BLaER1 (cell line): ENCODE results near the gene WWOX.

ENCODE experiments used
- H3K27ac ChIP-seq: shearing (Covaris generic); formaldehyde crosslinking; 2 replicates; pipeline ENCODE4 v1.8.1; 2022
- H3K27me3 ChIP-seq: shearing (Covaris generic); formaldehyde crosslinking; 2 replicates; pipeline ENCODE4 v1.8.1; 2022
- H3K36me3 ChIP-seq: shearing (Covaris generic); formaldehyde crosslinking; 2 replicates; pipeline ENCODE4 v1.8.1; 2022
- H3K4me1 ChIP-seq: shearing (Covaris generic); formaldehyde crosslinking; 2 replicates; pipeline ENCODE4 v1.8.1; 2022
- H3K4me2 ChIP-seq: shearing (Covaris generic); formaldehyde crosslinking; 2 replicates; pipeline ENCODE4 v1.8.1; 2022
- H3K4me3 ChIP-seq: shearing (Covaris generic); formaldehyde crosslinking; 2 replicates; pipeline ENCODE4 v1.8.1; 2022
- H3K9ac ChIP-seq: shearing (Covaris generic); formaldehyde crosslinking; 2 replicates; pipeline ENCODE4 v1.8.1; 2022
- H3K9me3 ChIP-seq: shearing (Covaris generic); formaldehyde crosslinking; 2 replicates; pipeline ENCODE4 v1.8.1; 2022
- H4K20me1 ChIP-seq: shearing (Covaris generic); formaldehyde crosslinking; 2 replicates; pipeline ENCODE4 v1.8.1; 2022
- Cebpa-rat ChIP-seq: shearing (Covaris generic); IDR thresholded peaks from 2 replicates; pipeline ENCODE4 v1.8.1; 2022

Gene WWOX

DNA sequence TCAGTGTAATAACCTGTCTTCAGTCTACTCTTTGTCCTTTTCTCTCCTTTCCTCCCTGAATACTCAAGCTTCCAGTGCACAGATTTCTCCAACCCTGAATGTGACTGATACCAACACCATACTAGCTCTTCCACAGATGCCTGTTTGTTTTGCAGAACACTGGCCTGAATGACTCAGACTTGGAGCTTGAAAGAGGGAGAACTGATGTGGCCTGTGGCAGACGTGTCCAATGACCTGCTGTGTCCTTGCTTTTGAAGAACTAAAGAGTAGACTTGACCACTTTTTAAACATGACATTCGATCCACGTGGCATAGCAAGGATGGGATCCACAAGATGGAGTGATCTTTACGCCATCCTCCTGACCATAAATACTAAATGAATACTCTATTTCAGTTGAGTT is 361.0 kb downstream of the WWOX start:
- Histone ChIP-seq H3K4me2 (no peak overlapping the region), H3K9ac (no peak overlapping the region), H3K27ac (no peak overlapping the region)

GRCh38 chr16:78461087-78461486 is 361.6 kb downstream of the WWOX start:
- Histone ChIP-seq H3K4me2 (no peak overlapping the region), H3K9me3 (peaks cover 10% of the 10 kb centered on the region), H4K20me1 (no peaks in the 10 kb centered on the region), H3K36me3 (no peaks in the 10 kb centered on the region), H3K9ac (no peak overlapping the region), H3K4me3 (no peak overlapping the region), H3K27me3 (no peaks in the 10 kb centered on the region), H3K27ac (no peak overlapping the region), H3K4me1 (no peaks in the 10 kb centered on the region)
- no peak for TF ChIP-seq Cebpa-rat

More for the DNA sequence above, 361.0 kb downstream of the WWOX start:
- Histone ChIP-seq H3K4me1 (no peaks in the 10 kb centered on the region), H4K20me1 (no peaks in the 10 kb centered on the region), H3K4me3 (no peak overlapping the region), H3K27me3 (no peaks in the 10 kb centered on the region), H3K36me3 (no peaks in the 10 kb centered on the region), H3K9me3 (peaks cover 10% of the 10 kb centered on the region)
- TF ChIP-seq Cebpa-rat = no peak

DNA sequence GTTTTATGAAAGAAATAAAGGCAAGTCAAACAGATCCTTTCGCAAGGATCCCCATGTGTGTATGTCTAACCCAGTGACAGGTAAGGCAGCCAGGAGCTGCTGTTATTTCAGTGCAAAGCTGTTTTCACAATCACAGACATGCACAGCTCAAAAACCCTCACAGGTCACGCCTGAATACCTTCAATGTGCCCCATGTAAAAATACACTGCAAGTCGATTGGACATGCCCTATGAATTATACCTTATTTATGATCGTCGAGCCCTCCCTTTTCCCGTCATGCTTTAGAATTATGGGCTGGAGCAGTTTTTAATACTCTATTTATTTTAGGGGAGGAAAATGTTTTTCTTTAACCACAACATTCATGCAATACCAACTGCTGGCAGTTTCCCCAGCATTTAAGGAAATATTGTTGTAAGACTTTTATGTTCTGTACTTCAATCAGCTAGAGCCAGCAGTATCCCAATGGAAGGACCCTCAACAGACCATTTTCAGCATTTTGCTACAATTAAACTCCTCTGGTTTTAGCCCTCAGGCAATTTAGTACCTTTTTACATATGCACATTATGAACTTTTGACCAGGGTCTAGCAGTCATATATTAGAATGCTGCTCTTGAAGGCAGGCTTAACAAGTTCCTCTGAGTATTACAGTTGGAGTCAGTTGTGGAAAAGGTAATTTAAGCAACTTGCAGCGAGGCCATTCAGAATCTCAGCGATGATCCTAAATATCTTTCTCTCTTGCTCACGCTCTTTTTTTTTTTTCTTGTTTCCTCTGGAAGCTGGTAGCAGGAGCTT is 362.2 kb downstream of the WWOX start:
- H4K20me1 ChIP-seq = no peaks in the 10 kb centered on the region
- H3K4me1 ChIP-seq = no peaks in the 10 kb centered on the region
- H3K27me3 ChIP-seq = no peaks in the 10 kb centered on the region
- H3K4me3 ChIP-seq = no peak overlapping the region
- no peaks in the 10 kb centered on the region for H3K36me3 ChIP-seq
- H3K4me2 ChIP-seq = no peak overlapping the region
- peaks cover 10% of the 10 kb centered on the region for H3K9me3 ChIP-seq
- no peak for TF ChIP-seq Cebpa-rat
- no peak overlapping the region for H3K9ac ChIP-seq
- H3K27ac ChIP-seq = no peak overlapping the region

DNA sequence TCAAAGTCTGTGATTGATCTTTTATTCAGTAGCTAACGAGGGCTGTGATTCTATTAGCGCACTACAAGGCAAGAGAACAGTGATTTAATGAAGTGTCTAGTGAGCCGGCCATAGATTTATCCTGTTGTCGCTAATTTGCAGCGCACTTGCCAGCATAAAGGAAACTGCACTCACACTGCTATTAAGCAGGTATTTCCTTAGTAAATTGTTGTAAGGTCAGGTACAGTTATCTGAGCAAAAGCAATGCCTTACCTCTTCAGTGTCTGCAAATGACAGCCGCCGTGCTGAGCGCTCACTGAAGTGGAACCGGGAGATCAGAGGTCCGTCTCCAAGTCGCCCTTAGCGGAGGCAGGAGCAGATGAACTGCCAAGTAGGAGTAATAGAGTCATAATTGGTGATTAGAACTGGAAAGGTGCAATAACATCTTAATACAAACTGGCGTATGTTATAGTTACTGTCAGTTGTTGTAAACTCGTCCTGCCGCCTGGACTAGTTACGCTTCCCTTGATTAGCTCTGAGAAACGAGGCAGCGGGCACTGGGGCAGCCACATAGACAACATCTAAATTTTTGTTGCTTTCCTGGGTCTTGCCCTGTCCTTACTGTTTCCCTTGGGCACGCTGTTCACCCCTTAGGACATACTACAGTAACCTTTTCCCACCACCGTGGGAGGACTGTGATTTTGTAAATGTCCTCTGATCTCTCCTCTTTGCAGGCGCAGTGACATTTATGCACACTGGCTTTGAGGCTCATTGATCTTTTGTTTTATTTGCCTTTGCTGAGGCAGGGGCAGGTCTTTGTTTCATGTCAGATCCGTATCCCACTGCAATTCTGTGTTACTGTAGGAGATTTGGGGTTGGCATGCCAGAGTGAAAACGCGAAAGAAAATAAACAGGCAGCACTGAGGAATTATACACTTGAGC is 363.1 kb downstream of the WWOX start:
- no peak overlapping the region for H3K27ac ChIP-seq
- TF ChIP-seq Cebpa-rat = no peak
- no peak overlapping the region for H3K4me3 ChIP-seq
- H4K20me1 ChIP-seq = no peaks in the 10 kb centered on the region
- H3K9ac ChIP-seq = no peak overlapping the region
- peaks cover 10% of the 10 kb centered on the region for H3K9me3 ChIP-seq
- no peaks in the 10 kb centered on the region for H3K36me3 ChIP-seq
- no peak overlapping the region for H3K4me2 ChIP-seq
- no peaks in the 10 kb centered on the region for H3K4me1 ChIP-seq
- H3K27me3 ChIP-seq = no peaks in the 10 kb centered on the region

GRCh38 chr16:78463591-78463990 is 364.1 kb downstream of the WWOX start:
- no peak overlapping the region for H3K4me2 ChIP-seq
- H3K9me3 ChIP-seq = peaks cover 10% of the 10 kb centered on the region
- no peaks in the 10 kb centered on the region for H4K20me1 ChIP-seq
- H3K36me3 ChIP-seq = no peaks in the 10 kb centered on the region
- H3K27ac ChIP-seq = no peak overlapping the region
- TF ChIP-seq Cebpa-rat = no peak
- H3K27me3 ChIP-seq = no peaks in the 10 kb centered on the region
- no peak overlapping the region for H3K4me3 ChIP-seq
- H3K9ac ChIP-seq = no peak overlapping the region
- H3K4me1 ChIP-seq = no peaks in the 10 kb centered on the region

- Histone ChIP-seq H3K36me3 (no peaks in the 10 kb centered on the region), H3K4me3 (no peak overlapping the region), H3K27ac (no peak overlapping the region), H3K27me3 (no peaks in the 10 kb centered on the region), H3K9me3 (peaks cover 10% of the 10 kb centered on the region), H4K20me1 (no peaks in the 10 kb centered on the region), H3K9ac (no peak overlapping the region), H3K4me2 (no peak overlapping the region), H3K4me1 (no peaks in the 10 kb centered on the region)
- TF ChIP-seq Cebpa-rat = no peak
Observed at GRCh38 chr16:78464833-78465232, 365.4 kb downstream of the WWOX start.

GRCh38 chr16:78465730-78466129 is 366.3 kb downstream of the WWOX start:
- no peaks in the 10 kb centered on the region for H3K36me3 ChIP-seq
- no peak overlapping the region for H3K9ac ChIP-seq
- no peak overlapping the region for H3K27ac ChIP-seq
- no peaks in the 10 kb centered on the region for H3K4me1 ChIP-seq
- peaks cover 10% of the 10 kb centered on the region for H3K9me3 ChIP-seq
- no peaks in the 10 kb centered on the region for H3K27me3 ChIP-seq
- no peaks in the 10 kb centered on the region for H4K20me1 ChIP-seq
- TF ChIP-seq Cebpa-rat = no peak
- H3K4me2 ChIP-seq = no peak overlapping the region
- no peak overlapping the region for H3K4me3 ChIP-seq

- peaks cover 6% of the 10 kb centered on the region for H3K9me3 ChIP-seq
- H3K27ac ChIP-seq = no peak overlapping the region
- no peaks in the 10 kb centered on the region for H3K36me3 ChIP-seq
- H3K4me3 ChIP-seq = no peak overlapping the region
- no peak overlapping the region for H3K4me2 ChIP-seq
- no peaks in the 10 kb centered on the region for H3K27me3 ChIP-seq
- no peak for TF ChIP-seq Cebpa-rat
- no peaks in the 10 kb centered on the region for H3K4me1 ChIP-seq
- H3K9ac ChIP-seq = no peak overlapping the region
- H4K20me1 ChIP-seq = no peaks in the 10 kb centered on the region
Observed at GRCh38 chr16:78469787-78470186, 370.3 kb downstream of the WWOX start.

GRCh38 chr16:78473031-78473699 is 373.7 kb downstream of the WWOX start:
- no peak for TF ChIP-seq Cebpa-rat
- Histone ChIP-seq H3K9ac (no peak overlapping the region), H3K4me3 (no peak overlapping the region), H3K36me3 (no peaks in the 10 kb centered on the region), H3K27me3 (no peaks in the 10 kb centered on the region), H3K27ac (no peak overlapping the region), H4K20me1 (no peaks in the 10 kb centered on the region), H3K9me3 (no peaks in the 10 kb centered on the region), H3K4me1 (no peaks in the 10 kb centered on the region), H3K4me2 (no peak overlapping the region)
